OCI-LY1 (cell line): ENCODE data around the gene MFSD12.

Experiments used
- H2AFZ ChIP-seq: fragments of 200-600 bp; sonication (generic), shearing (Covaris generic); 2 replicates; pipeline ENCODE4 v1.6.0; 2014; ENCODE audit warnings: antibody characterized with exemption, mild to moderate bottlenecking, low read length
- H3F3A ChIP-seq: fragments of 200-600 bp; sonication (generic), shearing (Covaris generic); 2 replicates; pipeline ENCODE4 v1.6.0; 2014; ENCODE audit warnings: mild to moderate bottlenecking, antibody characterized with exemption, low read length, moderate library complexity; ENCODE audit not compliant: insufficient read depth
- H3K27ac ChIP-seq: fragments of 200-600 bp; sonication (generic); 2 replicates; pipeline ENCODE4 v1.5.1; 2014; ENCODE audit warnings: low read length, mixed run types, mild to moderate bottlenecking, low read depth; ENCODE audit not compliant: poor library complexity, severe bottlenecking
- H3K27me3 ChIP-seq: fragments of 200-600 bp; sonication (generic); 2 replicates; pipeline ENCODE4 v1.6.0; 2014; ENCODE audit warnings: antibody characterized with exemption, mild to moderate bottlenecking, low read length, moderate library complexity; ENCODE audit not compliant: insufficient read depth
- H3K36me3 ChIP-seq: fragments of 200-600 bp; sonication (generic); 2 replicates; pipeline ENCODE4 v1.6.1; 2014; ENCODE audit warnings: mild to moderate bottlenecking, antibody characterized with exemption, low read length, moderate library complexity, mixed read lengths; ENCODE audit not compliant: insufficient read depth
- H3K4me1 ChIP-seq: fragments of 200-600 bp; sonication (generic); 2 replicates; pipeline ENCODE4 v1.5.1; 2014; ENCODE audit warnings: mild to moderate bottlenecking, low read length, moderate library complexity; ENCODE audit not compliant: insufficient read depth, severe bottlenecking
- H3K4me2 ChIP-seq: fragments of 200-600 bp; sonication (generic), shearing (Covaris generic); 2 replicates; pipeline ENCODE4 v1.6.1; 2014; ENCODE audit warnings: low read length
- H3K4me3 ChIP-seq: fragments of 200-600 bp; sonication (generic); 2 replicates; pipeline ENCODE4 v1.5.1; 2014; ENCODE audit warnings: low read length, low read depth, mild to moderate bottlenecking, mixed read lengths; ENCODE audit not compliant: poor library complexity, severe bottlenecking
- H3K79me2 ChIP-seq: fragments of 200-600 bp; shearing (Covaris generic); 2 replicates; pipeline ENCODE4 v1.6.1; 2016; ENCODE audit warnings: mixed run types, low read length, mixed read lengths; ENCODE audit not compliant: insufficient read depth
- H3K9ac ChIP-seq: fragments of 200-600 bp; sonication (generic), shearing (Covaris generic); 2 replicates; pipeline ENCODE4 v1.6.1; 2014; ENCODE audit warnings: mild to moderate bottlenecking, low read length, mixed read lengths
- H3K9me2 ChIP-seq: fragments of 200-600 bp; sonication (generic), shearing (Covaris generic); 2 replicates; pipeline ENCODE4 v1.6.1; 2014; ENCODE audit warnings: low read depth, mild to moderate bottlenecking, low read length, mixed read lengths
- H3K9me3 ChIP-seq: fragments of 200-600 bp; shearing (Covaris generic); 2 replicates; pipeline ENCODE4 v1.6.1; 2014; ENCODE audit warnings: low read length, mixed read lengths
- H4K20me1 ChIP-seq: fragments of 200-600 bp; sonication (generic), shearing (Covaris generic); 2 replicates; pipeline ENCODE4 v1.6.0; 2016; ENCODE audit warnings: mild to moderate bottlenecking, low read length; ENCODE audit not compliant: insufficient read depth
- CTCF ChIP-seq: fragments of 200-600 bp; sonication (generic), shearing (Covaris generic); IDR thresholded peaks from 2 replicates; pipeline ENCODE4 v1.5.1; 2017; ENCODE audit warnings: mild to moderate bottlenecking, antibody characterized with exemption, low read length, moderate library complexity, mixed read lengths
- EZH2 ChIP-seq: fragments of 200-600 bp; sonication (generic), shearing (Covaris generic); IDR thresholded peaks from 2 replicates; pipeline ENCODE4 v1.8.0; 2017; ENCODE audit warnings: borderline replicate concordance, mixed run types, mild to moderate bottlenecking, antibody characterized with exemption, low read length, moderate library complexity, mixed read lengths

The MFSD12 gene

GRCh38 chr19:3549816-3550215, 7.6 kb downstream of the MFSD12 start:
- Histone ChIP-seq H3K9me3 (no peaks in the 10 kb centered on the region), H4K20me1 (no peaks in the 10 kb centered on the region), H3K4me2 (no peak overlapping the region), H3K4me3 (no peak overlapping the region), H3K27me3 (no peaks in the 10 kb centered on the region), H3K27ac (no peak overlapping the region), H3F3A (no peaks in the 10 kb centered on the region), H2AFZ (no peak overlapping the region), H3K4me1 (peaks cover 20% of the 10 kb centered on the region), H3K9ac (no peak overlapping the region), H3K79me2 (no peaks in the 10 kb centered on the region), H3K36me3 (peaks cover 36% of the 10 kb centered on the region), H3K9me2 (no peaks in the 10 kb centered on the region)
- TF ChIP-seq CTCF: no peak
- no peak for TF ChIP-seq EZH2

GRCh38 chr19:3548606-3549005, 8.8 kb downstream of the MFSD12 start:
- no peaks in the 10 kb centered on the region for H3F3A ChIP-seq
- H3K4me1 ChIP-seq: peaks cover 19% of the 10 kb centered on the region
- no peaks in the 10 kb centered on the region for H3K79me2 ChIP-seq
- no peak overlapping the region for H3K9ac ChIP-seq
- TF ChIP-seq EZH2 (no peak), CTCF (no peak)
- no peaks in the 10 kb centered on the region for H3K9me2 ChIP-seq
- H3K27ac ChIP-seq: no peak overlapping the region
- H3K4me3 ChIP-seq: no peak overlapping the region
- H3K36me3 ChIP-seq: peaks cover 42% of the 10 kb centered on the region
- H3K9me3 ChIP-seq: no peaks in the 10 kb centered on the region
- no peak overlapping the region for H3K4me2 ChIP-seq
- no peaks in the 10 kb centered on the region for H3K27me3 ChIP-seq
- no peak overlapping the region for H2AFZ ChIP-seq
- no peaks in the 10 kb centered on the region for H4K20me1 ChIP-seq

- Histone ChIP-seq H3K4me3 (no peak overlapping the region), H4K20me1 (no peaks in the 10 kb centered on the region), H3K9ac (no peak overlapping the region), H3K27me3 (no peaks in the 10 kb centered on the region), H3F3A (no peaks in the 10 kb centered on the region), H3K4me1 (peaks cover 14% of the 10 kb centered on the region), H3K27ac (no peak overlapping the region), H3K79me2 (no peaks in the 10 kb centered on the region), H3K9me3 (no peaks in the 10 kb centered on the region), H3K9me2 (no peaks in the 10 kb centered on the region), H2AFZ (no peak overlapping the region), H3K4me2 (no peak overlapping the region), H3K36me3 (peaks cover 42% of the 10 kb centered on the region)
- TF ChIP-seq CTCF (0 out of 2 replicates have a peak, but pooled peaks have one; percentile 3), EZH2 (no peak)
Observed at GRCh38 chr19:3547767-3548282, 9.6 kb downstream of the MFSD12 start.
